Measurements from ENCODE around the gene SELPLG. TPM values are rescaled to one million over a fixed set of nuclear protein-coding genes. Genes with fewer than 3 reads are reported as not detected.
"Not testable (repeated sequence)": the region's sequence is repeated elsewhere in the genome, so short reads cannot be mapped to it uniquely, and the experiment has no call there.

The SELPLG gene
- total RNA-seq, 2 donors from 2014 or later, result 2.6 to 5.3 TPM

- H3K4me3 ChIP-seq, result no peak overlapping the region
- DNase-seq (ENCODE audit: low spot score), result no peak
- 46% methylated on average over 14 of the region's 14 CpGs for WGBS
- no peaks in the 10 kb centered on the region for H3K9me3 ChIP-seq
- TF ChIP-seq POLR2AphosphoS5 (IDR thresholded peaks at IDR 0.05) (no peak), CTCF (IDR thresholded peaks at IDR 0.05) (no peak), POLR2A (IDR thresholded peaks at IDR 0.05) (no peak)
- H3K36me3 ChIP-seq, result no peaks in the 10 kb centered on the region
- H3K4me1 ChIP-seq (replicated peaks), result no peaks in the 10 kb centered on the region
- no peak overlapping the region for H3K27ac ChIP-seq
- H3K27me3 ChIP-seq (replicated peaks; ENCODE audit: insufficient read depth), result no peaks in the 10 kb centered on the region
- intact Hi-C loops (cut with DNase I), result loop anchor here (2.0 kb wide), 1 partner anchor 55 kb away; no protein-coding TSS in a partner anchor
Observed at GRCh38 chr12:108619369-108620160, 14.1 kb downstream of the SELPLG start.

- not testable (repeated sequence) for H3K27ac ChIP-seq; H3K4me1 ChIP-seq (replicated peaks); H3K36me3 ChIP-seq; H3K27me3 ChIP-seq (replicated peaks; ENCODE audit: insufficient read depth); H3K9me3 ChIP-seq; H3K4me3 ChIP-seq; DNase-seq (ENCODE audit: low spot score)
- intact Hi-C loops (cut with DNase I), result loop anchor here (2.0 kb wide), 1 partner anchor 54 kb away; no protein-coding TSS in a partner anchor
- 83% methylated on average over 4 of the region's 4 CpGs for whole genome bisulfite sequencing
Observed at GRCh38 chr12:108618953-108619274, 14.8 kb downstream of the SELPLG start.

- H3K4me1 ChIP-seq (replicated peaks), result no peaks in the 10 kb centered on the region
Observed at GRCh38 chr12:108618079-108618952, 15.4 kb downstream of the SELPLG start.

GRCh38 chr12:108616941-108617858 lies 16.5 kb downstream of the SELPLG start:
- H3K27me3 ChIP-seq (replicated peaks; ENCODE audit: insufficient read depth), result no peaks in the 10 kb centered on the region
- H3K4me3 ChIP-seq, result no peak overlapping the region
- intact Hi-C loops (cut with DNase I), result loop anchor here (2.0 kb wide), 1 partner anchor 46 kb away; no protein-coding TSS in a partner anchor
- no peaks in the 10 kb centered on the region for H3K4me1 ChIP-seq (replicated peaks)
- DNase-seq (ENCODE audit: low spot score), result no peak
- 79% methylated on average over 14 of the region's 14 CpGs for WGBS
- no peak overlapping the region for H3K27ac ChIP-seq
- H3K9me3 ChIP-seq, result no peaks in the 10 kb centered on the region
- no peaks in the 10 kb centered on the region for H3K36me3 ChIP-seq
- TF ChIP-seq POLR2A (IDR thresholded peaks at IDR 0.05), result no peak
- no peak for TF ChIP-seq CTCF (IDR thresholded peaks at IDR 0.05)

More at GRCh38 chr12:108618079-108618952, 15.4 kb downstream of the SELPLG start:
- Histone ChIP-seq H3K36me3 (no peaks in the 10 kb centered on the region), H3K9me3 (no peaks in the 10 kb centered on the region), H3K4me3 (no peak overlapping the region), H3K27me3 (replicated peaks; ENCODE audit: insufficient read depth) (no peaks in the 10 kb centered on the region), H3K27ac (no peak overlapping the region)
- intact Hi-C loops (cut with DNase I), result loop anchor here (2.0 kb wide), 1 partner anchor 54 kb away; no protein-coding TSS in a partner anchor
- peak; percentile 57 for DNase-seq (ENCODE audit: low spot score)
- WGBS, result 10% methylated on average over 16 of the region's 16 CpGs
- TF ChIP-seq POLR2A (IDR thresholded peaks at IDR 0.05) (no peak), CTCF (IDR thresholded peaks at IDR 0.05) (peak; percentile 90 to 97 (median 91)), POLR2AphosphoS5 (IDR thresholded peaks at IDR 0.05) (peak; percentile 57)

All from prostate gland (tissue), 2 donors.